K562 (cell line): Measurements from ENCODE around the gene POLR2J. TPM values are rescaled to one million over a fixed set of nuclear protein-coding genes. Genes with fewer than 3 reads are reported as not detected.

Experiments used
- GATAD2A ChIP-seq: fragments of 450-650 bp; IDR thresholded peaks from 2 replicates; pipeline ENCODE4 v1.6.1; 2017
- KAT8 ChIP-seq: fragments of 450-650 bp; IDR thresholded peaks from 2 replicates; pipeline ENCODE4 v1.6.1; 2016; ENCODE audit warnings: low read depth, mild to moderate bottlenecking
- POLR2G ChIP-seq: fragments of 200-400 bp; formaldehyde crosslinking; IDR thresholded peaks from 2 replicates; pipeline ENCODE4 v1.6.1; 2017; ENCODE audit warnings: low read depth, mild to moderate bottlenecking, antibody characterized with exemption, low read length, moderate library complexity
- POLR3A ChIP-seq: IDR thresholded peaks from 2 replicates; pipeline ENCODE4 v1.6.1; 2011; ENCODE audit warnings: borderline replicate concordance, mild to moderate bottlenecking, moderate library complexity; ENCODE audit not compliant: insufficient read length, insufficient read depth; ENCODE audit errors: extremely low read depth
- RAD21 ChIP-seq, 2 experiments: fragments of 250-450 bp in 1 of 2; fragments of 450-650 bp in 1 of 2; sonication (Bioruptor Pico) in 1 of 2; formaldehyde crosslinking in 1 of 2; IDR thresholded peaks in 1 of 2; conservative IDR thresholded peaks in 1 of 2; 2 replicates each; pipeline versions ENCODE4 v1.4.0 to v1.8.0; 2020 to 2022; ENCODE audit warnings: mild to moderate bottlenecking in 2 of 2, moderate library complexity in 1 of 2
- RBFOX2 ChIP-seq: fragments of 200-400 bp; formaldehyde crosslinking; IDR thresholded peaks from 2 replicates; pipeline ENCODE4 v1.6.1; 2017; ENCODE audit warnings: low read depth, mild to moderate bottlenecking, low read length, moderate library complexity
- SP1 ChIP-seq: sonication (generic); formaldehyde crosslinking; IDR thresholded peaks from 2 replicates; pipeline ENCODE4 v1.8.1; 2022; ENCODE audit warnings: mild to moderate bottlenecking, missing genetic modification reagents
- YY1 ChIP-seq, 3 experiments: IDR thresholded peaks; 2 replicates each; pipeline ENCODE4 v1.6.1; 2011; ENCODE audit warnings: low read length in 2 of 3, mild to moderate bottlenecking in 2 of 3, moderate library complexity in 2 of 3, borderline replicate concordance in 1 of 3, control low read depth in 1 of 3, low read depth in 1 of 3; ENCODE audit not compliant: insufficient read depth in 3 of 3, insufficient replicate concordance in 2 of 3, control insufficient read depth in 1 of 3, insufficient read length in 1 of 3; ENCODE audit errors: extremely low read depth in 1 of 3
- ZNF444 ChIP-seq: fragments of 250-450 bp; sonication (Bioruptor Pico); IDR thresholded peaks from 2 replicates; pipeline ENCODE4 v1.4.0; 2020; ENCODE audit warnings: mild to moderate bottlenecking, moderate library complexity
- polyA plus RNA-seq, 8 experiments: library from polyadenylated mRNA; depleted of rRNA in 4 of 8; stranded (reverse) in 5 of 8; unstranded in 3 of 8; fragments of >200 nt; fragmentation: Nextera tagmentation in 2 of 8; fragmentation: Illumina TruSeq in 1 of 8; extraction: Ambion mirVana in 2 of 8; extraction: Trizol in 1 of 8; gene quantifications; 2 replicates each; pipeline versions ENCODE4 v1.2.1 to v1.2.3, GENCODE V29; 2011 to 2014; ENCODE audit warnings: inconsistent platforms in 1 of 8, missing spikeins in 1 of 8
- total RNA-seq, 7 experiments: library from RNA; depleted of rRNA in 6 of 7; stranded (reverse); fragments of >200 nt in 6 of 7; fragmentation: Illumina TruSeq in 2 of 7; extraction: Trizol in 2 of 7; gene quantifications; 2 replicates each; pipeline versions ENCODE4 v1.2.1 to v1.2.3, GENCODE V29; 2011 to 2021; ENCODE audit warnings: low replicate concordance in 1 of 7
- TF ChIP-seq, protein P1 (sequence below), 2 experiments: fragments of 450-650 bp; IDR thresholded peaks; 2 replicates each; pipeline ENCODE4 v1.6.1; 2016; ENCODE audit warnings: mild to moderate bottlenecking in 2 of 2, borderline replicate concordance in 1 of 2, low read depth in 1 of 2, moderate library complexity in 1 of 2
- TF ChIP-seq, protein P2 (sequence below): fragments of 250-450 bp; sonication (Bioruptor Pico); IDR thresholded peaks from 2 replicates; pipeline ENCODE4 v1.4.0; 2020; ENCODE audit warnings: mild to moderate bottlenecking, moderate library complexity

The POLR2J gene
- total and polyA plus RNA-seq, 9 of the 15 experiments (the other 6 are each of a cell fraction or from before 2014, with no cell fraction given) = 32.3 to 220 (median 113) TPM

DNA sequence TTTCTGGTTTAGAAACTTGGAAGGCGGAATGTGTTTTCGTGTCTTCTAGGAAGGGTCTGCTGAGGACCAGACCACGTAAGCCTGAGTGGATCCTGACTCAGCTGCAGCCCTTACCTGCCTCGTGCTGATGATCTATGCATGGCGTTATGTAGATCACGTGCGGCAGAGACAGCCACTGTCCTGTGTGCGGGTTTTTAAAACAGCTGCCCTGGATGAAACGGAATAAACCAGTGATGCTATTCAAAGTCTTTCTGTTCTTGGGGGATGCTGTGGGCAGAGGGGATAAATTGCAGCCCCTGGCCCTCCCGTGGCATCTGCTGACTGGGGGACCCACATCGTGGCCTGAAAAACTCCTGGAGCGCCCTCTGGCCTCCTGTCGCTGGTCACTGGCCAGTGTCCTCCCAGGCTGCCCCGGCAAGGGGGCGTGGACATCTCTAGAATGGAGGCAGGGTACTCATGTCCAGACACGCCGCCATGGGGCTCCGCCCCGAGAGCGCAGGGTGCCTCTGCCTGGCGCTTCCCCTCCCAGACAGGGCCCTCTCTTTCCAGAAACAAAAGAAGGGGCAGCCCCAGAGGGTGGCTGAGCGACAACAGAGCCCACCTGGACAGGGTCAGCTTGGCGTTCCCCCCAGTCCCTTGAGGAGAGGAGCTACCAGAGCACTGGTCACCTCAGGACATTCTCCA is 27.2 kb downstream of the POLR2J start (continued):
- TF ChIP-seq SP1 (CRISPR knock-in tag) (peak; percentile 54), RAD21 (CRISPR knock-in tag; conservative IDR thresholded peaks at IDR 0.05 in 1 of 2, IDR thresholded peaks at IDR 0.05 in 1 of 2) (peak; percentile 60 to 80), POLR2G (peak; percentile 71), YY1 (IDR thresholded peaks at IDR 0.05; ENCODE audit: borderline replicate concordance in 1 of 3, control insufficient read depth in 1 of 3, extremely low read depth in 1 of 3, insufficient read depth in 3 of 3, insufficient read length in 1 of 3, insufficient replicate concordance in 2 of 3, low read depth in 1 of 3, low read length in 2 of 3) (peak in 2 of 3 experiments; percentile 34 to 69), KAT8 (no peak), GATAD2A (no peak), ZNF444 (CRISPR knock-in tag) (no peak), POLR3A (no peak), RBFOX2 (peak; percentile 54)
- TF ChIP-seq, protein P1, sequence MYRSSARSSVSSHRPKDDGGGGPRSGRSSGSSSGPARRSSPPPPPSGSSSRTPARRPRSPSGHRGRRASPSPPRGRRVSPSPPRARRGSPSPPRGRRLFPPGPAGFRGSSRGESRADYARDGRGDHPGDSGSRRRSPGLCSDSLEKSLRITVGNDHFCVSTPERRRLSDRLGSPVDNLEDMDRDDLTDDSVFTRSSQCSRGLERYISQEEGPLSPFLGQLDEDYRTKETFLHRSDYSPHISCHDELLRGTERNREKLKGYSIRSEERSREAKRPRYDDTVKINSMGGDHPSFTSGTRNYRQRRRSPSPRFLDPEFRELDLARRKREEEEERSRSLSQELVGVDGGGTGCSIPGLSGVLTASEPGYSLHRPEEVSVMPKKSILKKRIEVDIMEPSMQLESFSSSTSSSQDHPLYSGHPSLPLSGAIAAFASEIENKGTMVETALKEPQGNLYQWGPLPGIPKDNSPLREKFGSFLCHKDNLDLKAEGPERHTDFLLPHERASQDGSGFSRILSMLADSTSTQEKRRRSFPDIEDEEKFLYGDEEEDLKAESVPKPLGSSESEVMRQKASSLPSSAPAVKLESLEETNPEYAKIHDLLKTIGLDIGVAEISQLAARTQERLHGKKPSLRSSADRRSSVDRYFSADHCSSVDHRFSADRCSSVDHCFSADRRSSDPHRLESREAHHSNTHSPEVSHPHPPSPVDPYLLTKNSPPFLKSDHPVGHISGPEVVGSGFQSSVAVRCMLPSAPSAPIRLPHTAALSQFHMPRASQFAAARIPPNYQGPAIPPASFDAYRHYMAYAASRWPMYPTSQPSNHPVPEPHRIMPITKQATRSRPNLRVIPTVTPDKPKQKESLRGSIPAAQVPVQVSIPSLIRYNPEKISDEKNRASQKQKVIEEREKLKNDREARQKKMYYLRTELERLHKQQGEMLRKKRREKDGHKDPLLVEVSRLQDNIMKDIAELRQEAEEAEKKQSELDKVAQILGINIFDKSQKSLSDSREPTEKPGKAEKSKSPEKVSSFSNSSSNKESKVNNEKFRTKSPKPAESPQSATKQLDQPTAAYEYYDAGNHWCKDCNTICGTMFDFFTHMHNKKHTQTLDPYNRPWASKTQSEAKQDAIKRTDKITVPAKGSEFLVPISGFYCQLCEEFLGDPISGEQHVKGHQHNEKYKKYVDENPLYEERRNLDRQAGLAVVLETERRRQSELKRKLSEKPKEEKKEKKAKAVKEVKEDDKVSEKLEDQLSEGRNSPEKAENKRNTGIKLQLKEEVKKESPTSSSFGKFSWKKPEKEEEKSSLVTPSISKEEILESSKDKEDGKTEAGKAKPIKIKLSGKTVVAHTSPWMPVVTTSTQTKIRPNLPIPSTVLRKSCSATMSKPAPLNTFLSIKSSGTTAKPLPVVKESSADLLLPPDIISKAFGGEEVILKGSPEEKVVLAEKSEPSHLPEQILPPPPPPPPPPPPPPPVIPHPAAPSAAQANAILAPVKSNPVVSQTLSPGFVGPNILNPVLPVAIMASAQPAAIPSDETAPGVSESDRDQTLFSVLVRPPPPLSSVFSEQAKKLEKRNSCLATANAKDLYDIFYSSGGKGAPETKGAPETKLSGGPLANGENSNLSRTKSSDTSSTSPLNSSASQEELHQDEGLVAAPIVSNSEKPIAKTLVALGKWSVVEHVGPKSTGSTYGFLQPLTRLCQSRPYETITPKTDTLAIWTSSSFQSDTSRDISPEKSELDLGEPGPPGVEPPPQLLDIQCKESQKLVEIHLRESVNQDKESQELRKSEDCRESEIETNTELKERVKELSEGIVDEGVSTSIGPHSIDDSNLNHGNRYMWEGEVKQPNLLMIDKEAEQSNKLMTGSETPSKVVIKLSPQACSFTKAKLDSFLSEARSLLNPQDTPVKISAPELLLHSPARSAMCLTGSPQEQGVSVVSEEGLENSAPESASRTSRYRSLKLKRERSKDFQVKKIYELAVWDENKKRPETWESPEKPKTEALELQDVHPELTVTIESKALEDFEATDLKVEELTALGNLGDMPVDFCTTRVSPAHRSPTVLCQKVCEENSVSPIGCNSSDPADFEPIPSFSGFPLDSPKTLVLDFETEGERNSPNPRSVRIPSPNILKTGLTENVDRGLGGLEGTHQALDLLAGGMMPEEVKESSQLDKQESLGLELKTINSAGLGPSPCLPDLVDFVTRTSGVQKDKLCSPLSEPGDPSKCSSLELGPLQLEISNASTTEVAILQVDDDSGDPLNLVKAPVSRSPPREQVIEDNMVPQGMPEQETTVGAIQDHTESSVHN (IDR thresholded peaks at IDR 0.05; ENCODE audit: borderline replicate concordance in 1 of 2, low read depth in 1 of 2) = no peak
- TF ChIP-seq, protein P2, sequence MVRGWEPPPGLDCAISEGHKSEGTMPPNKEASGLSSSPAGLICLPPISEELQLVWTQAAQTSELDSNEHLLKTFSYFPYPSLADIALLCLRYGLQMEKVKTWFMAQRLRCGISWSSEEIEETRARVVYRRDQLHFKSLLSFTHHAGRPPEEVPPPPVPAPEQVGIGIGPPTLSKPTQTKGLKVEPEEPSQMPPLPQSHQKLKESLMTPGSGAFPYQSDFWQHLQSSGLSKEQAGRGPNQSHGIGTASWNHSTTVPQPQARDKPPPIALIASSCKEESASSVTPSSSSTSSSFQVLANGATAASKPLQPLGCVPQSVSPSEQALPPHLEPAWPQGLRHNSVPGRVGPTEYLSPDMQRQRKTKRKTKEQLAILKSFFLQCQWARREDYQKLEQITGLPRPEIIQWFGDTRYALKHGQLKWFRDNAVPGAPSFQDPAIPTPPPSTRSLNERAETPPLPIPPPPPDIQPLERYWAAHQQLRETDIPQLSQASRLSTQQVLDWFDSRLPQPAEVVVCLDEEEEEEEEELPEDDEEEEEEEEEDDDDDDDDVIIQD (CRISPR knock-in tag) = no peak
